Activated CD4-positive, CD25-positive, alpha-beta regulatory T cell treated with anti-CD3 and anti-CD28 coated beads, Interleukin-2, amount 50 U/mL, for 72 hours (primary cell): Measurements from ENCODE around the gene MTA3.

Experiments
- DNase-seq: peaks from one replicate; pipeline ENCODE4 v3.0.0; 2021

The MTA3 gene

DNA sequence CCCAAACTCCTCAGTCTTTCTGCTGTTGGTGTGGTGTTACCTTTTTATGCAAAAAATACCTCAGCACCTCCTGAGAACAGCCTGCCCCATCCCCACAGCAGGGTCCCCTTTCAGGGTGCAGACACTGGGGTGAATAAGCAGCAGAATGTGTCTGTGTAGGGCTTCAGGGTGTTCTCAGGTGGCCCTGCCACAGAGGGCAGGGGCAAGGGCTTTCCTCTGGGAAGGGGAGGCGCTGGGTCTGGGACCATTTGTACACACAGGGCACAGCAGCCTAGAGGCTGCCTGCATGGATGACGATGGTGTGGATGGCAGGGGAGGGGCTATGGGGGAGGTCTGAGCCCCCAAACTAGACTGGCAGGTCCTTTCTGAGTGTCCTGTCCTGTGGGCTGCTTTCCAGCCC lies 221.3 kb downstream of the MTA3 start:
- DNase-seq: no peak

DNA sequence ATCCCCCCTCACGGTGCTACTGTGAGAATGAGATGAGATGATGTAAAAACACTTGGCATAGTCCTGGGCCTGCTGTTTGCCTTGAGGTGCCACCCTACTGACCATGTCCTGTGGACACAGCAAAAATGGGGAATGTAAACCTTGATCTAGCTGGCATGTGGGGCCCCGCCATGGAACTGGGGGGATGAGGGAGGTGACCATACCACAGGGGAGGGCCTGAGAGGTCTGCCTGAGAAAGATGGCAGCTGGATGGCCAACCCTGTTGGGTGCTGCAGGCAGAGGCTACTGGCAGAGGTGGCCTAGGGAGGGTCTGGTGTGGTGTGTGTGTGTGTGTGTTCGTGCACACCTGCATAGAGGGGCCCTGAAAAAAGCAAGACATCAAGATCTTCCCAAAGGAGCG lies 223.2 kb downstream of the MTA3 start:
- DNase-seq: no peak

DNA sequence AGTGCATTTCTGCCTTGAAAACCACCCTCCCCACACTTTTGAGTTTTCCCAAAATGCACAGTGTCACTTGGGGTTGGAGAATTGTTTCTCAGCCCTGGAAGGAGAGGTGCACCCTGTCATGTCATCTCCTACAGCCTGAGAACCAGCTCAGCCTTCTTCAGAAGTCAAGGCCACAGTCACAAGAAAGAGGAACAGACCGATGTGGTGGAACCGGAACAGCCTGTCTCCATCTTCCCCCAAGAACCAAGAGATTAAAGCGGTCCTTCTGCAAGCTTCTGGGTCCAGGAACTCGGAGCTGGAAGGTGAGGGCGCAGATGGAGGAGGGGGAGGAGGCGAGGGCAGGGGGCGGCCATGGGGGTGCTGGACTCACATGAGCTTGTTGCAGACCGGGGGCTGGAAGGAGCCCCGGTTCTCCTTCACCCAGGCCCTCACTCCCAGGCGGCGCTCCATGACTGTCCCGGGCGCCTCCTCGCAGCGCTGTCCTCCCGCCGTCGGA lies 223.7 kb downstream of the MTA3 start:
- DNase-seq: no peak

DNA sequence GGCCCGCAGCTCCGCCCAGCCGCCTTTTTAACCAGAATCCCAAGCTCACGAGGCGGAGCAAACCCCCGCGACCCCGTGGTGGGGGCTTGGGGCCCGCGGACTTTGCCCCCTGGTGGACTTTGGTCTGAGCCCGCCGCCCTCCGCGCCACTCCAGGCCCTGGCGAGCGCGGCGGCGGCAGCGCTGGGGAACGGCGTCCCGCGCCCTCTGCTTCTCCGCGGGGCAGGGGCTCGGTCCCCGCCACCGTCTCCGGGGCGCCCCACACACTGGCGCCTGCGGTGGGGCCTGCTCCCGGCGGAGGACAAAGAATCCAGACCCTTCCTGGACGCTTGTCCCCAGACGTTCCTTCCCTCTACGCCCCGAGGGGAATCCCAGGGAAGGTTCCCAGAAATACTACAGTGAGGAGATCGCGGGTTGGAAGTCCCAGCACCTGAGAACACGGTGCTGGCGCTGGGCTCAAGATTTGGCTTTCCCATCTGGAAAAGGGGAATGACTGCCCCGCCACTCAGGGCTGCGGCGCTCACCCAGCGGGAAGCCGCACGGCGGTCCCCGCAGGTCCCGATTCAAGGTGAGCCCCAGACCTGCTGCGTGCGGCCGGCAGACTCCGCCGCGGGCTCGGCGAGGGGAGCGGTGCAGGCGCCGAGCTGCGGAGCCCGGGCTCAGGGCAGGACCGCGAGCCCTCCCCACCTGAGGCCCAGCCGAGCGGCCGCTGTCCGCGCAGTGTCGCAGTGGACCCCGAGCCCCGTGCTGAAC lies 224.3 kb downstream of the MTA3 start, which contains the start of gene HAAO:
Gene HAAO, minus strand, starts transcription at position 1 of the 751 bp plus-strand sequence. CDS start 47 bp downstream, outside the sequence.
- no peak for DNase-seq

DNA sequence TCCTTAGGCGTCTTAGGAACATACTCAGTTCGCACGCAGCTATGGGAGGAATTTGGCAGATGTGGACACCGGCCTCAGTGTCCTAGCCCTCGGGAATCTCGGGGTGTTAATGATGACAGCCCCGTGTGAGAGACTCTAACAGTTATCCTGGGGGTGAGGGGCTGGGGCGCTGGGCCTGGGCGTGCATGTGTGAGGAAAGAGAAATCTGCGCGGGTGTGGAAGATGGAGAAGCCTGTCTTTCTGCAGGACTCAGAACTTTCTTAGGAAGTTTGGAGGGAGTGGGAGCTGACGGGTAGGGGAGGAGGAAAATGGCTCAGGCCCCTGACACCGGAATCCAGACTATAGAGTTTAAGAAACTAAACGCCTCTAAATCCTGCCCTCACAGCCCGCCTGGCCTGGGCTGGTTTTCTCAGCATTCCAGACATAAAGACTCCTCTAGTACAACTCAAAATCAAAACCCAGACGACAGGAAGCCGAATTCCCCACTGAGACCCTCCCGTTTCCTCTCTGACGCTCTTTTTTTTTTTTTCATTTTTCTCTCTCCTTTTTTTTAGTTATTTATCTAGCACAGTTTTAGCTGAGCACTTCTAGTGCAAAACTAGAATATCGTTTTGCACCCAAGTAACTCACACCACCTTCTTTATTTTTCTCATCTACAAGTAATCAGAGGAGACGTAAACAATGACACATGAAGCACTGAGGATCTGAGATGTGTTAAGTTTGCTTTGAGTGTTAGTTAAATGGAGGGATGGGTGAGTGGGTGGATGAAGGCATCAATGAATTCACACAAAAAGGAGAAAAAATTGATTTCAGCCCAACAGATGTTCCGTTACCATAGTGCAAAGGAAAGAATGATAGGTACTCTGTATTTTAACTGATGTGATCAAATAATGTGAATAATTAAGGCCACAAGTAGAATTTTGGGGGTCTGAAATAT lies 225.2 kb downstream of the MTA3 start:
- DNase-seq: no peak

DNA sequence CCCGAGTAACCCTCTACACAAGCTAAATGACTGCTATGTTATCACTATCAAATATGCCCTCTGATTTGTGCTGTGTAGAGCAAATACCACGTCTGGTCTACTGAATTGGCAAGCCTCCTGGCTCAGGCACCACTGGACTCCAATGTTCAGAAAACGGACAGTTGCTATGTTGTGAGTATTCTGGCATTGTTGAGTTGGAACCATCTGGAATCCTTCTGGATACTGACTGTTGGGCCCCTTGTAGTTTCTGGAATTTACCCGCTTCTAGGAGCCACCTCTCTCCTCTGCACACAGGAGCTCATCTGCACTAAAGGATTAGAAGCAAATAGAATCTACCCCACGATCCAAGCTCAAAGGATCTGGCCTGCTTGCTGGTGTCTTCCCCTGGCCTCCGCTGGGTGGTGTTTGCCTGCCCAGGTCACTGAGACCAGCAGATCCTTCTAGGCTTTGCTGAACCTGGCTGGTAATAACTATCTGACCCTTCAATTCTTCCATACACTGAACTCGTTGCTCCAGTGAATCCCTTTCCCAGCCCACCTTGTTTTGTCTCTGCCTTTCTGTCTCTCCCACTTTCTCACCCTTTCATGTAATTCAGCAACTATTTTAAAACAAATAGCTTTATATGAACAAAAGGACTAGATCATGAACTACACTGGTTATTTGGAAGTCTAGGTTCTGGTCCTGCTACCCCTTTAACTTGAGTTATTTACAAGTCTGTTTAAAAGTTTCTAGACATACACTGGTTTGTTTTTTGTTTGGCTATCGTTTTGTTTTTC lies 226.0 kb downstream of the MTA3 start:
- DNase-seq: no peak

DNA sequence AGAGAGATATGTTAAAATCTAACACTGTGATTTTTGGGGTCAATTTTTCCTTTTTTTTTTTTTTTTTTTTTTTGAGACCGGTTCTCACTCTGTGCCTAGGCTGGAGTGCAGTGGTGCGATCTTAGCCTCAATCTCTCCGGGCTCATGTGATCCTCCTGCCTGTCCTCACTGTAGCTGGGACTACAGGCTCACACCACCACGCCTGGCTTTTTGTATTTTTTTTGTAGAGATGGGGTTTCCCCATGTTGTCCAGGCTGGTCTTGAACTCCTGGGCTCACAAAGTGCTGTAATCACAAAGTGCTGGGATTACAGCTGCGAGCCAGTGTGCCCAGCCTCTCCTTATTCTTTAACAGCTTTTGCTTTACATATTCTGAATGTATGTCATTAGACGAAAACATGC lies 226.8 kb downstream of the MTA3 start:
- no peak for DNase-seq

DNA sequence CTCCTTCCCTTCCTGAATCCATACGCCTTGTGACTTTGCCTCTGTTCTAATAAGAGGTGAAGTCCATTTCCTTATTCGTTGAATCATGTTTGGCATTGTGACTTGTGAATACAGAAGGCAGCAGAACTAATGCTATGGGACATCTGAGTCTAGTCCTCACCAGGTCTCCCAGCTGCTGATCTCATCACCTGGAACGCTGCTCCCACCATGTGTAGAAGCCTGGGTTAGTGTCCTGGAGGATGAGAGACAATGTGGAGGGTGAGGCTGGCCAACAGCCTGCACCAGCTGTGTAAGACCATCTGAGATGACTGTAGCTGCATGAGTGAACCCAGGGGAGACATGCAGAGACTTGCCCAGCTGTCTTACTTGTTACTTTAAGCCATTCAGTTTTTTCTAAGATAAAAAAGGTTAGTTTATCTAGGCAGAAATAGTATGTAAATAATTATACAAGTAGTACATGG lies 227.4 kb downstream of the MTA3 start:
- no peak for DNase-seq

DNA sequence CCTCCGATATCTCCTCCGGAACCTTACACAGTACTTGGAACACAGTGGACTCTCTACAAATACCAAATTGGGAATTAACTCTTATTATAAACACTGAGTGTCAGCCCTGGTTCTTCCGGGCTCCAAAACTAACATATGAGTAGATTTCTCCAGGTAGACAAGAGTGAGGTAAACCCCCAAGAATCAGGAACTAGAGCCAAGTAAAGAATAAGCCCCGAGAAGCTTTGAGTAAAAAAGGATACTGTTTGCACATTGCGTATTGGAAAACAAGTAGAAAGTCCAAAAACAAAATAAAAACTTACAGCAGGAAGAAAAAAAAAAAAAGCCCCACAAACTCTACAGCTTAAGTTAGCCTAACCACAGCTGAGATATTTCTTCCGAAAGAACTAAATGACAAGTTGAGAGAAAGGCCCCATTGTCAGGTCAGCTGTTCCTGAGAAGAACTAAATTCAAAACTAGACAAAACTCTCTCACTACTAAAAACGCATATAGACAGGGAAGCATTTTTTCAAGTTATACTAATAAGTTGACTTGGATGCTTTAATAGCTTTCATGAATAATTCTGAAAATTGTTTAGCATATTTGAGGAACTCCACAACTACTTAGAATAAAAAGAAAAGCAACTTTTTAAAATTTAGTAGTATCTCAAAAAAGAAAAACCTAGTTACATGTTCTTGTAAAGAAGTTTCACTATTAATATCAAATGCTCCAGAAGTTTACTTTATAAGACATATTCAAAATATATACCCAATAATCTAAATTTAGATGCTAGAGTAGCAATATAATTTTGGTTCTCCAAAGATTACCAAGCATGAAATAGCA lies 228.2 kb downstream of the MTA3 start:
- no peak for DNase-seq

DNA sequence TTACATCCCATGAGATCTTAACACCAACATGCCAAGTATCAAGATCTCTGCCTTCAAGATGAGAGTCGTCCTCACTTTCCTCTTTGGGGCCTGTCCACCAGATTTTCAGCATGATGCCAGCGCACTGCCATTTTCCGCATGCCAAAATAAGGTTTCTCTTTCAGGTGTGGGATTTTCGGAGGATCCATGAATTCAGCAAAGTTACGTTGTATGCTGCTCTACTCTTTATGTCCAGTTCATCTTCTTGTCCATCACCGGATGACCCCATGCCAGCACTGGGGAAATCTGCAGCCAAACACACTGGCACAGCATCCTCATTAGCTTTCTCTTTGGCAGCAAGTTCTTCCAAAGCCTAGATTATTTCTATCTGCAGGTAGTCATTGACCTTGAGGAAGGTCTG lies 228.8 kb downstream of the MTA3 start:
- DNase-seq: no peak

DNA sequence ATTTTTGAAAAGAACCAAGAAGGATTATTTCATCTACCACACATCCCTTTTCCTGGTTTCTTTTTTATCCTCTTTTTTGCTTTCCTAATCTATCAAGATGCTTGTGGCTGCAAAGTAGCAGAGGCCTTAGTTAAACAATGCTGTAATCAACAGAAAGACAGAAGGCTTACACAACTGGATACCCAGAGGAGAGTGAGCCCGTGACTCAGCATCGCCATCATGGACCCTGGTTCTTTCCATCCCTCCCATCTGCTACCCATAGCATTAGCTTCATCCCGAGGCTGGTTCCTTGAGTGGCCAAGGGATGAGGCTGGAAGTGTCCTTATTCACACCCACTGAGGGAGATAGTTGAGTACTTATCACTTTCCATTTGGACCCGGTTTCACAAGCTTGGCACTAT lies 231.4 kb downstream of the MTA3 start:
- DNase-seq: no peak

DNA sequence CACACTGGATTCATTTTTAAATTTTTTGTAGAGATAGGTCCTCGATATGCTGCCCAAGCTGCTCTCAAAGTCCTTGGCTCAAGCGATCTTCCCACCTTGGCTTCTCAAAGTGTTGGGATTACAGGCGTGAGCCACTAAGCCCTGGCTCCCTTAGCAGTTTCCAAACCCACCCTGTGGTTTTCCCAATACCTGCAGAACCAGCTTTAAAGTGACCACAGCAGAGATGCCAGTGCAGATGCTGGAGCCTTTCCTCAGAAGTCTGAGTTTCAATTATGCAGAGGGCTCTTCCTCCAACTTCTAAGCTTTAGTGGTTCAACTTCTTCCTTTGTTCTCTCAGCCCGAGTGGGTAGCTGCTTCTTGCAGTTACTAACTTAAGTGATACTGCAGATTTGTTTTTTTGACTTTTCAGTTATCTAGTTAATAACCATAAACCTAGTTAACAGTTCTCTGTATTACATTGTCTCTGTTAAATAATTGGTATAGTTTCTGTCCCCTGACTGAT lies 232.1 kb downstream of the MTA3 start:
- DNase-seq: no peak

DNA sequence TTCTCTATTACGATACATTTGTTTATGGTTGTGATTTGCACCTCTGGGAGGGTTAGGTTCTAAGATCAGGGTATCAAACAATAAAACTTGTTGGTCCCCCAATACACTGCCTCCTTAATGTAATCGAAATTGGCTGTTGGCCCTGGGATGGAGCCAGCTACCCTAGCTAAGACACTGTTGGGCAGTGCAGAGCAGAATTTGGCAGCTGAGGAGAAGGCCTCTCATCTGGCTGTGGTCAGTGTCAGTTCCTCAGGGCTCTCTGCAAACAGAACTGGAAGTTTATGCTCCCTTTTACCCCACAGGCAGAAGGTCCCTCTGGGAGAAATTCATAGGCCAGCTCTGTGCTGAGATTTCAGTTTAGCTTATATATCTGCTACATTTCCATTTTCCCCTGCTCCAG lies 232.5 kb downstream of the MTA3 start:
- DNase-seq: no peak

DNA sequence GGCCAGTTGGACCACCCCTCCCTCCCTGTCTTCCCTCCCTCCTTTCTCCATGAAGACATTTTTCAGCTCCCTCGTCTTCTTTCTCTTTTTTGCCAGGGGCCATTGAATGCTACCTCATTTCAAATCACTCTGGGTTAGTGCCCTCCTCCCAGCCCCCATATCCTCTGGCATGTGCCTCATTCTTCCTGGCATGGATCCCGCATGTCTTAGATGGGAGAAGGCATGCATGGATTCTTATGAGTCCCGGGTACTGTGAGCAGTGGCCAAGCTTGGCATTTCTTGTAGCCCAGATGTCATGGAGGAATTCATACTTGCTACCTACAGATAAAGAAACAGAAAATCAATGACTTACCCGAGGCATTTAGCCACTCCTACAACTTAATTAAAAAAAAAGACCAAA lies 232.9 kb downstream of the MTA3 start:
- no peak for DNase-seq

DNA sequence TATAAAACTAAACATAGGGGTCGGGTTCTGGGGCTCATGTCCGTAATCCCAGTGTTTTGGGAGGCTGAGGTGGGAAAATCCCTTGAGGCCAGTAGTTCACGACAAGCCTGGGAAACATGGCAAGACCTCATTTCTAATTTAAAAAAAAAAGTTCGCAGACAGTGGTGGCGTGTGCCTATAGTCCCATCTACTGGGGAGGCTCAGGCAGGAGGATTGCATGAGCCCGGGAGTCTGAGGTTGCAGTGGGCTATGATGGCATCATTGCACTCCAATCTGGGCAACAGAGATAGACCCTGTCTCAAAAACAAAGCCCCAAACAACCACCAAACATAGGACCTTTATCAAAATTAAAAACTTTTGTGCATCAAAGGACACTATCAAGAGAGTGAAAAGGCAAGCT lies 233.7 kb downstream of the MTA3 start:
- no peak for DNase-seq

DNA sequence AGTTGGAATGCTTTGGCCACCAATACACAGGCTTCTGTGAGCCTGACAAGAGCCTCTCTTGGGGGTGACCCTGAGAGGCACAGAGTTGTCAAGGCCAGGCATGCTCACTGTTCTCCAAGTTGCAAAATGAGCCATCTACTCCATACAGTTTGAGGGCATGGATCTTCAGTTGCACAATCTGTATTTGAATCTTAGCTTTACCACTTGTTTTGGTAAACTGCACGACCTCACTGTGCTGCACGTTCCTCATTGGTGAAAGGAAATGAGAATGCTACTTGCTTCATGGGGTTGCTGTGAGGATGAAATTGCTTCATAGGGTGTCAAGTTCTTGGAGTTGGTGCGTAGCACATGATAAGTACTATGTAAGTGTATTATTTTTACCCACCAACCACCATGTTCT lies 235.9 kb downstream of the MTA3 start:
- no peak for DNase-seq

DNA sequence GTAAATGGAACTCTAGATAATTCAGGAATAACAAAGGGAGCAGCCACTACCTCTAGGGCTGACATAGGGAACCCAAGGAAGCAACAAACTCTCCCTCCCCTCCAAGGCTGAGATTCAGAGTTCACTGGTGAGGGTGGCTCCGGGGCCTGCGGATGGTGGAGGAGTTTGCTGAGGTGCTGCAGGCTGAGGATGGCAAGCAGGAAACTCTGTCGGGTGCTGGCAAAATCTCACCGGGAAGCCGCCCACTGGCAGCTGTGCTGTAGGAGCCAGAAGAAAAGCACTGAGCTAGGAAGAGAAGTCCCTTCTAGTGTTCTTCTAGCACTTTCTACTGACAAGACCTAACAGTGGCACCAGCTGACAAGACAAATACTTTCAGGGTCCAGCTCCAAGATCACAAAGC lies 236.5 kb downstream of the MTA3 start:
- DNase-seq: no peak
